T1000 (cell line): ENCODE results near the gene TMEM47.

ENCODE experiments used
- DNase-seq: peaks from one replicate; lab custom pipeline; 2025; ENCODE audit warnings: mixed read lengths; lab: John Stamatoyannopoulos, UW

Gene TMEM47

GRCh38 chrX:34656842-34657725 is at the start of gene TMEM47:
TMEM47 (minus strand) TSS chrX:34657285; CDS start chrX:34657029, 256 bp downstream.
- DNase-seq = peak; percentile 56

- no peak for DNase-seq
Measured at GRCh38 chrX:34687095-34687494, 30.0 kb upstream of the TMEM47 start.

GRCh38 chrX:34659575-34659974 is 2.5 kb upstream of the TMEM47 start:
- DNase-seq = no peak

- DNase-seq = no peak
Measured at GRCh38 chrX:34658326-34658725, 1.2 kb upstream of the TMEM47 start.

- no peak for DNase-seq
Measured at GRCh38 chrX:34657726-34658070, 613 bp upstream of the TMEM47 start.

GRCh38 chrX:34656467-34656841 is 631 bp downstream of the TMEM47 start:
- no peak for DNase-seq

- DNase-seq = no peak
Measured at GRCh38 chrX:34655501-34656455, 1.3 kb downstream of the TMEM47 start.

GRCh38 chrX:34654696-34655490 is 2.2 kb downstream of the TMEM47 start:
- no peak for DNase-seq

- DNase-seq = no peak
Measured at GRCh38 chrX:34653811-34654210, 3.3 kb downstream of the TMEM47 start.

GRCh38 chrX:34642849-34643248 is 14.2 kb downstream of the TMEM47 start:
- no peak for DNase-seq

- DNase-seq = no peak
Measured at GRCh38 chrX:34638116-34638515, 19.0 kb downstream of the TMEM47 start.

GRCh38 chrX:34634349-34634748 is 22.7 kb downstream of the TMEM47 start:
- DNase-seq = no peak

- no peak for DNase-seq
Measured at GRCh38 chrX:34632384-34632783, 24.7 kb downstream of the TMEM47 start.

- no peak for DNase-seq
Measured at GRCh38 chrX:34631479-34632220, 25.4 kb downstream of the TMEM47 start.

- no peak for DNase-seq
Measured at GRCh38 chrX:34629572-34629971, 27.5 kb downstream of the TMEM47 start.

- DNase-seq = no peak
Measured at GRCh38 chrX:34624416-34624815, 32.7 kb downstream of the TMEM47 start.

- no peak for DNase-seq
Measured at GRCh38 chrX:34619920-34620319, 37.2 kb downstream of the TMEM47 start.

GRCh38 chrX:34612036-34612435 is 45.0 kb downstream of the TMEM47 start:
- no peak for DNase-seq

GRCh38 chrX:34598362-34598761 is 58.7 kb downstream of the TMEM47 start:
- no peak for DNase-seq

GRCh38 chrX:34586936-34587335 is 70.1 kb downstream of the TMEM47 start:
- DNase-seq = no peak

- DNase-seq = no peak
Measured at GRCh38 chrX:34586346-34586911, 70.7 kb downstream of the TMEM47 start.
